Stimulated activated memory B cell treated with anti-CD40 and anti-IgM and Interleukin-4, amounts not matched to agents 10 μg/mL and 1 μg/mL and 100 μg/mL, for 72 hours (primary cell): Measurements from ENCODE around the gene RPL39L.
"Not testable (repeated sequence)": the region's sequence is repeated elsewhere in the genome, so short reads cannot be mapped to it uniquely, and the experiment has no call there.

Experiments
- ATAC-seq: fragments of 150-1000 bp; cut with Tn5 transposase; 2 replicates; pipeline ENCODE4 v1.10.0; 2021
- H3K27ac Mint-ChIP-seq: one replicate; pipeline ENCODE4 v1.8.0; 2022; ENCODE audit warnings: mild to moderate bottlenecking, mixed read lengths
- H3K27me3 Mint-ChIP-seq: one replicate; pipeline ENCODE4 v1.8.0; 2022; ENCODE audit warnings: mixed read lengths
- H3K36me3 Mint-ChIP-seq: one replicate; pipeline ENCODE4 v1.8.0; 2022; ENCODE audit warnings: mixed read lengths
- H3K4me1 Mint-ChIP-seq: one replicate; pipeline ENCODE4 v1.8.0; 2022; ENCODE audit warnings: mixed read lengths
- H3K4me3 Mint-ChIP-seq: one replicate; pipeline ENCODE4 v1.8.0; 2022; ENCODE audit warnings: mild to moderate bottlenecking, moderate library complexity, mixed read lengths
- H3K9me3 Mint-ChIP-seq: one replicate; pipeline ENCODE4 v1.8.0; 2022; ENCODE audit warnings: mixed read lengths

The RPL39L gene

DNA sequence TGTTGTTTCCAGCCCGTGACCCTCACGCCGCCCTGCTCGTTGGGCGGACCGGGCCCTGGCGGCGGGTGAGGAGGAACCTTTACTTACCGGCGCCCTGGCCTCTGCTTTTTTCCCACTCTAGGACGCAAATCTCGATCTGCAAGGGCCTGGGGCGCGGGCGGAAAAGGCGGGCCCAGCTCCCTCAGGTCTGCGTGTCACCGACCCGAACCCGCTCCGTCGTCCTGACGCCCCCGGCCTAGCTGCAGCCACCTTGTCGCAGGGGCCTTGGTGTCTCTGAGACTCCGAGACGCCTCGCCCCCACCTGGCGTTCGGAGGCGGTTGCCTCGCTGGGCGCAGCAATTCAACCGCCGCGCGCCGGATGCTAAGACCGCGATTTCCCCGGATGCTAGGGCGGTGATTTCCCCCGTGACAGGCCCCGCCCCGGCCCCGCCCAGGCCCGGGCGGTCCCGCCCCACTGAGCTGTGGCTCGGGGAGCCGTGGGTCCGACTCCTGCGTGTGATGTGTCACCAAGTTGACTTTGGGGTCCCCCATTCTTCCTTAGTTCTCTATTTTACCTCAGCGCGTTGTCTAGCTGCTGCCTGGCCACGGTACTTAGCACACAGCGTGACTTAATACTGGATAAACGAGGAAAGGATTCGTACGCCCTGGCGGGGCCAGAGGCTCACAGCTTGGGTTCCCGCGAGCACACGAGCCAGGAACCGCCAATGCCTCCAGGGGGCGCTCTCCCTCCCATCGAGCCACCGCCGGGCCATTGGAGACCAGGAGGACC lies at the start of gene RPL39L:
Gene RPL39L, minus strand, starts transcription at position 371 of the 769 bp plus-strand sequence. CDS start 18,196 bp downstream, outside the sequence.
- peaks cover 13% of the 10 kb centered on the region for H3K4me1 Mint-ChIP-seq
- H3K36me3 Mint-ChIP-seq, result peaks cover 15% of the 10 kb centered on the region
- H3K4me3 Mint-ChIP-seq, result peak within 1 kb of the TSS; percentile 88
- ATAC-seq, result peak; percentile 99
- H3K9me3 Mint-ChIP-seq, result peaks cover 16% of the 10 kb centered on the region
- H3K27ac Mint-ChIP-seq, result peak within 1 kb of the TSS; percentile 98
- no peaks in the 10 kb centered on the region for H3K27me3 Mint-ChIP-seq

- Mint-ChIP-seq H3K36me3 (peaks cover 5% of the 10 kb centered on the region), H3K4me3 (no peak overlapping the region), H3K4me1 (peaks cover 5% of the 10 kb centered on the region), H3K27ac (no peak overlapping the region), H3K9me3 (no peaks in the 10 kb centered on the region), H3K27me3 (peaks cover 72% of the 10 kb centered on the region)
- ATAC-seq, result no peak
Observed at GRCh38 chr3:187188931-187189330, 49.6 kb upstream of the RPL39L start.

- peaks cover 63% of the 10 kb centered on the region for H3K27me3 Mint-ChIP-seq
- ATAC-seq, result no peak
- H3K27ac Mint-ChIP-seq, result no peak overlapping the region
- H3K9me3 Mint-ChIP-seq, result no peaks in the 10 kb centered on the region
- H3K4me1 Mint-ChIP-seq, result peaks cover 5% of the 10 kb centered on the region
- H3K4me3 Mint-ChIP-seq, result no peak overlapping the region
- H3K36me3 Mint-ChIP-seq, result peaks cover 5% of the 10 kb centered on the region
Observed at GRCh38 chr3:187186801-187187421, 47.6 kb upstream of the RPL39L start.

- Mint-ChIP-seq H3K9me3 (no peaks in the 10 kb centered on the region), H3K4me1 (peaks cover 5% of the 10 kb centered on the region), H3K4me3 (no peak overlapping the region), H3K27me3 (peaks cover 58% of the 10 kb centered on the region), H3K36me3 (peaks cover 5% of the 10 kb centered on the region), H3K27ac (no peak overlapping the region)
- ATAC-seq, result no peak
Observed at GRCh38 chr3:187186375-187186774, 47.1 kb upstream of the RPL39L start.

DNA sequence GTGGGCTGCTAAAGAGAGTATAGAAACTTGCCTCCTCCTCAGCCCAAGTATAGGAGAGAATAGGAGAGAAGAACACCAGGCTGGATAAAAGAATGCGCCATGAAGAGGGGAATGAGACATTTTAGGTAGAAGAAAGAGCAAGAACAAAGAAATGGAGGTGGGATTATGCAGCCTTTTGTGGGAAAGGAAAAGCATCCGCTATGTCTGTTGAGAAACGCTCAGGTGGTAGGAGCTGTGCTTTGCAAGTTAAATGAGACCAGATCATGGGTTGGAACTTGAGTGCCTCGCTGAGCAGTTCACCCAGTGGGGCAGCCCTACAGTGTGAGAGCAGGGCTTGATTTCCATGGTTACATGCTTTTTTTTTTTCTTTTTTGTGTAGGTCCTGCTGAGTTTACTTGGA lies 46.5 kb upstream of the RPL39L start:
- ATAC-seq, result no peak
- no peak overlapping the region for H3K27ac Mint-ChIP-seq
- H3K36me3 Mint-ChIP-seq, result peaks cover 5% of the 10 kb centered on the region
- H3K4me3 Mint-ChIP-seq, result no peak overlapping the region
- no peaks in the 10 kb centered on the region for H3K9me3 Mint-ChIP-seq
- peaks cover 54% of the 10 kb centered on the region for H3K27me3 Mint-ChIP-seq
- peaks cover 5% of the 10 kb centered on the region for H3K4me1 Mint-ChIP-seq

DNA sequence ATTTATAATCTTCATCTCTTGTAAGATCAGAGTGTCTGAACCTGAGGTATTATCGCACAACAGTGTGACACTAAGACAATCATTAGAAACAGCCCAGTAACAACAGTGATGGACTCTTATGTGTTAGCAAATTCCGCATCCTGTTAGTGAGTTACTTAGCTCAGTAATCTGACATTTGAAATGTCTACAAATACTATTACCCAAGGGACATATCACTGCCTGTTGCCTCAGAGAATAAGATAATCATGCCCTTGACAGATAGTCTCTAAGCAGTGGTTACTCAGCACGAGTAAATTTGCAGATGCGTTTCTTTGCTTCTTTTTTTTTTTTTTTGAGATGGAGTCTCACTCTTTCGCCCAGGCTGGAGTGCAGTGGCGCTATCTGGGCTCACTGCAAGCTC lies 44.6 kb upstream of the RPL39L start:
- Mint-ChIP-seq H3K9me3 (no peaks in the 10 kb centered on the region), H3K27me3 (peaks cover 54% of the 10 kb centered on the region), H3K36me3 (peaks cover 5% of the 10 kb centered on the region), H3K27ac (no peak overlapping the region), H3K4me3 (no peak overlapping the region), H3K4me1 (peaks cover 2% of the 10 kb centered on the region)
- no peak for ATAC-seq

GRCh38 chr3:187183210-187183862 lies 44.0 kb upstream of the RPL39L start:
- Mint-ChIP-seq H3K4me1 (no peaks in the 10 kb centered on the region), H3K9me3 (no peaks in the 10 kb centered on the region), H3K27me3 (peaks cover 55% of the 10 kb centered on the region), H3K36me3 (peaks cover 5% of the 10 kb centered on the region), H3K27ac (no peak overlapping the region), H3K4me3 (no peak overlapping the region)
- ATAC-seq, result no peak

DNA sequence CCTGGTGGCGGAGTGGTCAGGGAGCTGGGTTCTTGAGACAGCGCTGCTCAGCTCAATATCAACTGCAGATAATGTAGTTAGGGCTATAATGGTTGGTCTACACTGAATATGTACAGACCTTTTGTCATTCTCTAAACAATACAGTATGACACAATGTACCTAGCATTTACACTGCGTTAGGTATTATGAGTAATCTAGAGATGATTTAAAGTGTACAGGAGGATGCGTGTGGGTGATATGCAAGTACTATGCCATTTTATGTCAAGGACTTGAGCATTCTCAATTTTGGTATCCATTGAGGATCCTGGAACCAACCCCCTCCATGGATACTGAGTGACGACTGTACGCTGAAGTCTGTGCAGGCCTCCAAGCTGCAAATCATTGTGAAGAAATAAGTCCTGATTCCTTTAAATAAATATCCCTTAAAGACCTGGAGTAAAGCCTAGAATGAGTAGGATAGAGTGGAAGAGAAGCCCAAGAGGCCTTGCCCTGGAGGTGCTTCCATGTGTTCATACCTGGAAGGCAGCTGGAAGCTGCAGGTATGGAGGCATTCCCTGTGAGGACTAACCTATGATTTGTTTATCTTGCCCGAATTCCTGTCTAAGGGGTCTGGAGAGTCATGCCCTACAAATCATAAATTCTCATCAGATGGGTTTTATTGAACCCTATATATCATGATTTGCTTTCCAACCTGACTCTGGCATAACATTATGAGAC lies 42.3 kb upstream of the RPL39L start:
- no peak overlapping the region for H3K4me3 Mint-ChIP-seq
- ATAC-seq, result peak; percentile 34
- H3K36me3 Mint-ChIP-seq, result no peaks in the 10 kb centered on the region
- peaks cover 54% of the 10 kb centered on the region for H3K27me3 Mint-ChIP-seq
- no peaks in the 10 kb centered on the region for H3K9me3 Mint-ChIP-seq
- no peaks in the 10 kb centered on the region for H3K4me1 Mint-ChIP-seq
- no peak overlapping the region for H3K27ac Mint-ChIP-seq

GRCh38 chr3:187172929-187173328 lies 33.6 kb upstream of the RPL39L start:
- Mint-ChIP-seq H3K9me3 (no peaks in the 10 kb centered on the region), H3K4me3 (no peak overlapping the region), H3K36me3 (no peaks in the 10 kb centered on the region), H3K4me1 (no peaks in the 10 kb centered on the region), H3K27ac (no peak overlapping the region), H3K27me3 (peaks cover 31% of the 10 kb centered on the region)
- no peak for ATAC-seq

- H3K27ac Mint-ChIP-seq, H3K9me3 Mint-ChIP-seq, H3K36me3 Mint-ChIP-seq, H3K4me3 Mint-ChIP-seq, ATAC-seq, H3K4me1 Mint-ChIP-seq: not testable (repeated sequence)
- H3K27me3 Mint-ChIP-seq, result peaks cover 17% of the 10 kb centered on the region
Observed at GRCh38 chr3:187170911-187171310, 31.6 kb upstream of the RPL39L start.

GRCh38 chr3:187169231-187169960 lies 30.1 kb upstream of the RPL39L start:
- ATAC-seq, result no peak
- no peak overlapping the region for H3K27ac Mint-ChIP-seq
- no peaks in the 10 kb centered on the region for H3K4me1 Mint-ChIP-seq
- no peaks in the 10 kb centered on the region for H3K9me3 Mint-ChIP-seq
- no peaks in the 10 kb centered on the region for H3K36me3 Mint-ChIP-seq
- H3K4me3 Mint-ChIP-seq, result no peak overlapping the region
- H3K27me3 Mint-ChIP-seq, result peaks cover 2% of the 10 kb centered on the region

- Mint-ChIP-seq H3K9me3 (no peaks in the 10 kb centered on the region), H3K27ac (no peak overlapping the region), H3K4me1 (no peaks in the 10 kb centered on the region), H3K36me3 (no peaks in the 10 kb centered on the region), H3K4me3 (no peak overlapping the region), H3K27me3 (no peaks in the 10 kb centered on the region)
- no peak for ATAC-seq
Observed at GRCh38 chr3:187167777-187168176, 28.5 kb upstream of the RPL39L start.

DNA sequence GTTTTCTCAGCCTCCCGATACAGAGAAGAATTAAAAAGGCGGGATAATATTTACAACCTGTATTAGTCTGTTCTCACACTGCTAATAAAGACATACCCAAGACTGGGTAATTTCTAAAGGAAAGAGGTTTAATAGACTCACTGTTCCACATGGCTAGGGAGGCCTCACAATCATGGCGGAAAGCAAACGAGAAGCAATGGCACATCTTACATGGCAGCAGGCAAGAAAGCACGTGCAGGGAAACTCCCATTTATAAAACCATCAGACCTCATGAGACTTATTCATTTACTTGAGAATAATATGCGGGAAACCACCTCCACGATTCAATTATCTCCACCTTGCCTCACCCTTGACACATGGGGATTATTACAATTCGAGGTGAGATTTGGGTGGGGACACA lies 27.5 kb upstream of the RPL39L start:
- ATAC-seq, result no peak
- Mint-ChIP-seq H3K36me3 (no peaks in the 10 kb centered on the region), H3K9me3 (no peaks in the 10 kb centered on the region), H3K27ac (no peak overlapping the region), H3K4me3 (no peak overlapping the region), H3K27me3 (peaks cover 5% of the 10 kb centered on the region), H3K4me1 (no peaks in the 10 kb centered on the region)

DNA sequence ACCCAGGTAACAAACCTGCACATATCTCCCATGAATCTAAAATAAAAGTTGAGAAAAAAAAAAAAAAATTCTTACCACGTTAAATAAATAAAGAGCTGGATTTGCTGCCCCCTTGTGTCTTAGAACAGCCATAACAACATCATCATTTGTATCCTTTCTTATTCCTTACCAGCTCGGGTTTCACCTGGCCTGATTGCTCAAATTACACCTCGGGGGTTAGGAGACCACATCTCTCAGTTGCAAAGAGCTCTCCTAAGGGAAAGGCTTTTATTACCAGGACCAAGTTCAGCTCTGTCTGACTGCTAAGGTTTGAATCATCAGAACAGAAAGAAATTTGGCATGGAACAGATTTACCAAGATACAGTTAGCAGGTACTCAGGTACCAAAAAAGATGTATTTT lies 25.8 kb upstream of the RPL39L start:
- ATAC-seq, result peak; percentile 48
- H3K27me3 Mint-ChIP-seq, result peaks cover 7% of the 10 kb centered on the region
- no peaks in the 10 kb centered on the region for H3K36me3 Mint-ChIP-seq
- H3K4me1 Mint-ChIP-seq, result no peaks in the 10 kb centered on the region
- H3K9me3 Mint-ChIP-seq, result no peaks in the 10 kb centered on the region
- no peak overlapping the region for H3K4me3 Mint-ChIP-seq
- H3K27ac Mint-ChIP-seq, result no peak overlapping the region
